Measurements from ENCODE around the gene QPCT.
A peak's percentile ranks its signal among the peaks of the same experiment; 100 is the strongest.

QPCT gene

GRCh38 chr2:37324786-37325624 lies 19.4 kb upstream of the QPCT start, which contains the start of gene PRKD3:
TSS of gene PRKD3 (minus strand) at chr2:37324833. CDS start at chr2:37316524, 8,309 bp downstream.
- DNase-seq: peak; percentile 55 to 59

DNA sequence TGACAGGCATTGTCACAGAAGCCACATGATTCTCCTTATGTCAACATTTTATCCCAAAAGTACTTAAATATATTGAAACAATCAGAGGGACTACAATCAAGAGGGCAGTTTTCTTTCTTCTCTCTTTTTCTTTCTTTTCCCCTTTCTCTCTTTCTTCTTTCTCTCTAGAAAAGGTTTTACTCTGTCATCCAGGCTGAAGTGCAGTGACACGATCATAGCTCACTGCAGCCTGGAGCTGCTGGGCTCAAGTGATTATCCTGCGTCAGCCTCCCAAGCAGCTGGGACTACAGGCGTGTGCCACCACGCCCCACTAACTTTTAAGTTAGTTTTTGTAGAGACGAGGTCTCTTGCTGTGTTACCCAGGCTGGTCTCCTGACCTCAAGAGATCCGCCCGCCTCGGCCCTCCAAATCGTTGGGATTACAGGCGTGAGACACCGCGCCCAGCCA lies 18.8 kb upstream of the QPCT start:
- peak in 1 of 2 experiments; percentile 17 for DNase-seq

DNA sequence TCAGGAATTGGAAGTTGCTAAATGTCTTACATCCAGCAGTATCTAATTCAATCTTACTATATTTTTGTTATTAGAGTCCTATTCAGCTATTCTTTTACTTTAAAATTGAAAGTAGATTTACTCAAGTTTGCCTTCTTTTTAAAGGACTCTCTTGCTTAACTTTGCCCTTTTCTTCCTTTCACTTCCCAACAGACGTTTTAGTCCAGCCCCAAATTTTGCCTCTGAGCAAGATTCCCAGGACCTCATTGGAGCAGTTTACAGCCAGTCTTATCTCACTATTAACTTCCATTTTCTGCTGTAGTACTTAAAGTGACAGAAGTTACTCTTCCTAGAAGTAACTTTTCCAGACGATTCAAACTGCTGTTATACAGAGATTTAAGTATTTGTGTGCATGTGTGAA lies 18.1 kb upstream of the QPCT start:
- peak; percentile 77 to 81 for DNase-seq

- DNase-seq: no peak
Observed at GRCh38 chr2:37326866-37327634, 17.4 kb upstream of the QPCT start.

GRCh38 chr2:37330681-37331080 lies 13.7 kb upstream of the QPCT start:
- no peak for DNase-seq

DNA sequence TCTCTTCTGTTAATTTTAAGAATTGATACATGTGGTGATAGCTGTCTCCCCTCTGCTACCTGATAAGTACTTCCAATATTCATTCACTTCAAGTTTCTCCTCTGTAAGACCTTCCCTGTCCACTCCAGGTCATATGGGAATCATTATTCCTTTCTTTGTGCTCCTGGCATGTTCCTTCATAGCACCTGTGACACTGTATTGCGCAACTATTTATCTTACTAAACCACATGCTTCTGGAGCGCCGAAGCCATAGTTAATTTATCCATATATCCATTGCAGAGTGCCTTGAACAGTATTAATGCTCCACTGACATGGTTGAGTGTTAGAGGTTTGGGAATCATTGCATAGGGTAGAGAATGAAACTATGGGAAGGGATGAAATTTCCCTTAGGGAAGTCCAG lies 11.9 kb upstream of the QPCT start:
- DNase-seq: no peak

DNA sequence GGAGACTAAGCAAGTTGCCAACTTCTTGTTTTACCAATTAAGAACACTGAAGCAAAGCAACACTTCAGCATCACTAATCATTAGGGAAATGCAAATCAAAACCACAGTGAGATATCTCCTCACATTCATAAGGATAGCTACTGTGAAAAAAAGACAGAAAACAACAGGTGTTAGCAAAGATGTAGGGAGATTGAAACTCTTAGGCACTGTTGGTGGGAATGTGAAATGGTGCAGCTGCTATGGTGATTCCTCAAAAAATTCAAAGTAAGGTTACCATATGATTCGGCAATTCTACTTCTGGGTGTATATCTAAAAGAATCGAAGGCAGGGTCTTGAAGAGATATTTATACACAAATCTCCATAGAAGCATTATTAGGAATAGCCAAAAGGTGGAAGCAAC lies 11.2 kb upstream of the QPCT start:
- no peak for DNase-seq

DNA sequence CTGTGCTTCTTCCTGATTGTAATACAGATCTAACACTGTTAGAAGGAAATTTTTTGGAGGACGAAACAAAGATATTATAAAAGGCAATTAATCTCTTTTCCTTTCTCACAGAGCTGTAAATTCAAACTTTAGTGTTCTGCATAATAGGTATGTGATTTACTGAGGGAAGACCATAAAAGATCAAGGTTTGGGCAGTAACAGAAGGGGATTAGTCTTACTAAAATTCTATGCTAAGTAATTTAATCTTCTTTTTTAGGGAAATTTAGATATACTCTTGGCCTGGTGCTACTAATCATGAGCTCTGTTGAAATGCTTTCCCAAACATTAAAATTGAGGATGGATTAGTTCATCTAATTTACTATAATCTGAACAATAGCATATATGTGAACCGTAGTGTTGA lies 8.8 kb upstream of the QPCT start:
- DNase-seq: no peak

GRCh38 chr2:37337620-37338280 lies 6.7 kb upstream of the QPCT start:
- no peak for DNase-seq

DNA sequence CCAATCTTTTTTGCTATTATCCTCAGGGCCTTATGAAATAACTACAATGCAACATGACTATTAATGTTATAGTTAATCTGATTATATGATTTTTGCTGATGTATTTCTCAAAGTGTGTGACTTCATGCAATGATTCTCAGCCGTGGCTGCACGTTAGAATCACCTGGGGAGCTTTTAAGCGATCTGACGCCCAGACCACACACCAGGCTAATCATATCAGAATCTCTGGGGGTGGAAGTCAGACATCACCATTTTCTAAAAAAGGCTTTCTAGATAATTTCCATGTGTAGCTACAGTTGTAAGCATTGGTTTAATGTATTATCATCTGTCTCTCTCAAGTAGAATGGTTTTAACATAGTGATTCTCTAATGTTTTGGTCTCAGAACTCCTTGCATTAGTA lies 5.5 kb upstream of the QPCT start:
- DNase-seq: no peak

GRCh38 chr2:37340637-37341036 lies 3.8 kb upstream of the QPCT start:
- DNase-seq: no peak

GRCh38 chr2:37342591-37343220 lies 1.7 kb upstream of the QPCT start:
- no peak for DNase-seq

- peak; percentile 18 to 35 for DNase-seq
Observed at GRCh38 chr2:37343537-37344434, 644 bp upstream of the QPCT start.

DNA sequence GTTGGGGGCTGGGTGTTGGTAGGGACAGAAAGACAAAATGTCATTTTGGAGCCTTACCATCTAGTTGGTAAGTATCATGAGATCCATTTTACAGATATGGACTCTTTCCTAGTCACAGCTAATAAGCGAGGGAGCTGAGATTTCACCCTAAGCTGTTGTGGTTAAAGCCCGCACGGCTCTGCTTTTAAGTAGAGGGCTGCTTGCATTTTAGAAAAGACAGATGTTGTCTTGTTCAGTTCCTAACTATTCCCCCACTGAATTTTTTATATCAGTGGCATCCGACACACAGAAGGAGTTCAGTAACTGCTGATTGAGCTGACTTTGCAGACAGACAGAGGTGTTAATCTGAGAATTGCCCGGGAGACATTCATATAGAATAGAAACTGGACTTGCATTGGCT lies 3.7 kb downstream of the QPCT start:
- DNase-seq: no peak

DNA sequence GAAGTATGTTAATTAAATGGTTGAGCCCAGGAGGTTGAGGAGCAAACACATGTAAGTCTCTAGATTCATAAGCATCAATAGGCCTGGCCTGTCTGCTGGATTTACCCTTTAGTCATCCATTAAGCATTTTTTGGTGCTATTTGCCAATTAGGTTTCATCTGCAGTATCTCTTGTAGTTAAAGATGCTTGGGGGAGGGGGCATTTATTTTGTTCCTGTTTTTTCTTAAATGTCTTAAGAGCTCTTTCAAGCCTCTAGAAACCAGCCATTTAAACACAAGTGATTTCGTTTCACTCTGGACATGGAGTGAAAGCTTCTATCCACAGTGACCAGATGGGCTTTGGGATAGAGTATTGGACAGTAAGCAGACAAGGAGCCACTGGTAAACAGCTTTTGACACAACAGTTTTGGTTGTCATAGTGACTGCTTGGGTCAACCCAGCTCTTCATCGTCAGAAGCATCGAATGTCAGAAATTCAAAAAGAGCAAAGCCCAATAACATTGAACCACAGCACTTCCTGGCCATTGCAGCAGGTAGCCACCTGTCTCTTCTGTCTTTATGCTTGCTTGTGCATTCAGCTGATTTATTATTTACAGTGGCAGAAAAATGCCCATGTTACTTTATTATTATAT lies 4.9 kb downstream of the QPCT start:
- DNase-seq: peak in 1 of 2 experiments; percentile 22

DNA sequence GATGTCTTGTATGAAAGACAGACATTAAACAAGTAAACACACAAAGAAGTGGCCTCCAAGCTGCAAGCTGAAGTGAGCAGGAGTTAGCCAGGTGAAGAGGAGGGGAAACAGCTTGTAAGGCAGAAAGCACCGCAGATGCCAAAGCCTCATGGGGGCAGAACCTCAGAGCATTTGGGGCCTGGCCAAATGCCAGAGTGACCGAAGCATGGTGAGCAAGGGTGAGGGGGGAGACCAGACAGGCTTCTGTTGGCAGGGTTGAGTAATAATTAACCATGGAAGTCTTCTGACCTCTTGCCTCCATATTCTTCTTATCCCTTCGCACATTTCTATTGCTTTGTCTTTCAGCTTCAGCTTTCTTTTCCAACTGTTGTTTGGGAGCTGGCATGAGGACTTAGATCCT lies 5.6 kb downstream of the QPCT start:
- DNase-seq: no peak

DNA sequence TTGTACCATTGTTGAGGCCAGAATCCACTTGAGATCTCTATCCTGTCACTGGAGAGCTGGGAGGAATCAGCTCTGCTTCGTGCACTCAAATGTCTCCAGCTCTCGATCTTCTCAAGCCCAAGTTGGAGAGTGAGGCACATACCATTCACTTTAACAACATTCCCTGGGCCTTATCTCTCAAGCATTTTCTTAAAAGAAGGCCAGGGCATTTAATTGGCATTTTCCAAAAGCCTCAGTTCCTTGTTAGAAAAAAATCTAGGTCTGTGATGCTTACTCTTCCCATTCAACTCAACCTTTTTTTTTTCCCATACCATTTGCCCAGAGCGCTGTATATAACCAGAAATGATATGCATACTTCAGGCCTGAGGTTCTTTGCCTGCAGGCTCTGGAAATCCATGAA lies 10.1 kb downstream of the QPCT start:
- DNase-seq: no peak

- DNase-seq: no peak
Observed at GRCh38 chr2:37355735-37356134, 11.3 kb downstream of the QPCT start.

DNA sequence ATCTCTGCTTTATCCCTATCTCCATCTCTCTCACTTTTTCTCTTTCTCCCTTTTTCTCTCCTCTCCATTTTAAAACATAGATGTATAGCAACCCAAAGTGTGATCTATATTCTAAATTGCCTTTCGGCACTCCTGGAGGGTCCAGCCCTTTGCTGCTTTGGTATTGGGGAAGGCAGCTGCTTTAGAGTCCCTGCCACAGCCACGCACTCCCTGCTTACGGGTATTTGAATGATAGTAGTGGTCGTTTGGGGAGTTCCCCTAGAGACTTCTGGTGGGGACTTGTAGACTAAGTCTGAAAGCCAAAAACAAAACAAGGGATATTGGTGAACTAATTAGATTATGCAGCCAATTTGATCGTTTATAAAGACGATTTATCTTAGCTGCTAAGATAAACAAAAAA lies 11.9 kb downstream of the QPCT start:
- DNase-seq: no peak

GRCh38 chr2:37357069-37357468 lies 12.6 kb downstream of the QPCT start:
- DNase-seq: no peak

DNA sequence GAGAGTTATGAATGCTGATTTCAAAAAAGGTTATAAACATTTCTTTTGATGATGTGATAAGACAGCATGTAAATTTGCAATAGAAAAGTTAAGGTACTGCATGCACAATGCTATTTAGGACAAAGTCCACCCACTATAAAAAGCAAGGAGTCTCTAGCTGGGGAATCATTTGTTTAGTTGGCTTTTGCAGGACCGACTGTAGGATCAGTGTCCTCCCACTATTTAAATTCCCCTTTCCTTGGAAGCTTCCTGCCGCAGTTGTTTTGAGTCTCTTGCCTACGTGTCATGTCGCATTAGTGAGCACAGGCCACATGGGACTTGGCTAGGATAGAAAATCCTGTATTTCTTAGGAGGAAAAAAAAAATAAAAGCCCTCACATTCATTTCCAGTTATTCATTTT lies 13.1 kb downstream of the QPCT start:
- DNase-seq: no peak

Data from Kasumi-1 (cell line).